Lung (tissue), 12 donors: ENCODE measurements around the gene CEMIP. TPM values are rescaled to one million over a fixed set of nuclear protein-coding genes. Genes with fewer than 3 reads are reported as not detected.

Source experiments
- ATAC-seq: fragments of 200-7000 bp; cut with Tn5 transposase; one replicate; pipeline ENCODE4 v1.9.1; 2020; ENCODE audit warnings: moderate number of reproducible peaks; ENCODE audit not compliant: insufficient read depth, low FRiP score
- DNase-seq, 3 donors: peaks; one replicate each; pipeline ENCODE4 v3.0.0-alpha.2; 2013 to 2017
- H3K27ac ChIP-seq, 2 donors: one replicate each; pipeline ENCODE4 v1.5.1; 2013; ENCODE audit warnings: mild to moderate bottlenecking in 2 of 2, moderate library complexity in 2 of 2, control low read depth in 1 of 2, inconsistent platforms in 1 of 2, low read depth in 1 of 2, low read length in 1 of 2
- H3K27me3 ChIP-seq, 3 donors: one replicate each; pipeline ENCODE4 v1.5.1; 2013; ENCODE audit warnings: low read length in 2 of 3; ENCODE audit not compliant: control insufficient read depth in 3 of 3, insufficient read depth in 3 of 3
- H3K36me3 ChIP-seq, 4 donors: one replicate each; pipeline ENCODE4 v1.5.1; 2013; ENCODE audit warnings: low read length in 4 of 4, mild to moderate bottlenecking in 1 of 4, moderate library complexity in 1 of 4; ENCODE audit not compliant: control insufficient read depth in 4 of 4, insufficient read depth in 4 of 4
- H3K4me1 ChIP-seq, 5 donors: one replicate each; pipeline ENCODE4 v1.5.1; 2013; ENCODE audit warnings: low read length in 5 of 5, mild to moderate bottlenecking in 2 of 5, moderate library complexity in 1 of 5; ENCODE audit not compliant: control insufficient read depth in 5 of 5, insufficient read depth in 5 of 5
- H3K4me3 ChIP-seq: one replicate; pipeline ENCODE4 v1.5.1; 2013; ENCODE audit warnings: mild to moderate bottlenecking, control low read depth, moderate library complexity
- H3K9ac ChIP-seq, 2 donors: one replicate each; pipeline ENCODE4 v1.5.1; 2013; ENCODE audit warnings: low read length in 2 of 2, control low read depth in 1 of 2; ENCODE audit not compliant: insufficient read depth in 1 of 2
- H3K9me3 ChIP-seq, 4 donors: one replicate each; pipeline ENCODE4 v1.5.1; 2013; ENCODE audit warnings: low read length in 3 of 4, mild to moderate bottlenecking in 1 of 4, moderate library complexity in 1 of 4; ENCODE audit not compliant: control insufficient read depth in 4 of 4, insufficient read depth in 3 of 4
- CTCF ChIP-seq: IDR thresholded peaks from 2 replicates; pipeline ENCODE4 v1.5.1; 2012; ENCODE audit warnings: mild to moderate bottlenecking; ENCODE audit errors: control extremely low read depth, extremely low read depth
- WGBS, 2 donors: extraction: QIAGEN DNeasy Blood & Tissue Kit; methylation state at CpG; one replicate each; pipeline ENCODE4 v1.1.7; 2013; 5-methylcytosine and 5-hydroxymethylcytosine counted together
- polyA plus RNA-seq, 2 donors: library from polyadenylated mRNA; stranded (reverse); fragments of 200-250 nt; gene quantifications; one replicate each; pipeline ENCODE4 v1.2.1, GENCODE V29; 2013
- total RNA-seq, 2 donors: library from RNA; depleted of rRNA in 1 of 2; stranded (reverse); fragments of >200 nt in 1 of 2; gene quantifications; one replicate each; pipeline ENCODE4 v1.2.1, GENCODE V29; 2014 to 2021
- donor health status: control.
- donor health status: control.
- donor health status: Bipolar disorder and iron deficiency.
- donor health status: healthy.
- donor health status: DM: yes; HTN: yes; CAD: no.

The CEMIP gene
- total and polyA plus RNA-seq, 4 donors, result 1.9 to 32.0 (median 3.9) TPM

GRCh38 chr15:80991421-80991820 lies 212.3 kb downstream of the CEMIP start:
- Histone ChIP-seq H3K27ac (no peak overlapping the region), H3K36me3 (no peaks in the 10 kb centered on the region), H3K9ac (no peak overlapping the region), H3K4me3 (no peak overlapping the region), H3K9me3 (peaks cover 0 to 2% (median 0%) of the 10 kb centered on the region in 4 donors), H3K4me1 (peaks cover 0 to 17% (median 12%) of the 10 kb centered on the region in 5 donors), H3K27me3 (no peaks in the 10 kb centered on the region)
- no peak for TF ChIP-seq CTCF
- DNase-seq, result peak in 2 of 3 donors; percentile 31 to 55
- 55 to 65% methylated on average over 5 of the region's 5 CpGs for WGBS, 2 donors
- ATAC-seq, result no peak

DNA sequence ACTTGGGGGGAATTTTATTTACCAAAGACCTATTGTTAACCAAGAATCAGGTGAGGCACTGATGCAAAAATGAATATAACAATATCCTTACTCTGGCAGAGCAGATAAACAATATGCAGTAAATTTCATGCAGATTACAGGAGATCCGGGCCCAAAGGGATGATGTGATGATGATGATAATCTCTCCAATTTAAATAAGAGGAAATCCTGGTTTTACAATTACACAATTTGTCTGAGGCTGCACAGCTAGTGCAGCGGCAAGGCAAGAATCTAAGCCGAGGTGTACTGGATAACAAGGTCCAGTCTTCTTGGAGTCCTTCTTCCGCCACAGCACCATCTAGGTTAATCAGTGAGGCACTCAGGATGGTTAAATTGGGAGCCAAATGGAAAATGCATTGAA lies 212.8 kb downstream of the CEMIP start:
- peaks cover 0 to 3% (median 0%) of the 10 kb centered on the region in 4 donors for H3K9me3 ChIP-seq
- no peak for ATAC-seq
- peaks cover 0 to 17% (median 12%) of the 10 kb centered on the region in 5 donors for H3K4me1 ChIP-seq
- no peaks in the 10 kb centered on the region for H3K36me3 ChIP-seq
- H3K27me3 ChIP-seq, result no peaks in the 10 kb centered on the region
- DNase-seq, result no peak
- 41 to 68% methylated on average over 4 of the region's 4 CpGs for WGBS, 2 donors
- H3K27ac ChIP-seq, result no peak overlapping the region
- TF ChIP-seq CTCF, result no peak
- H3K9ac ChIP-seq, result no peak overlapping the region
- no peak overlapping the region for H3K4me3 ChIP-seq

GRCh38 chr15:80992441-80992840 lies 213.3 kb downstream of the CEMIP start:
- no peak overlapping the region for H3K27ac ChIP-seq
- H3K27me3 ChIP-seq, result no peaks in the 10 kb centered on the region
- H3K36me3 ChIP-seq, result no peaks in the 10 kb centered on the region
- peaks cover 0 to 17% (median 12%) of the 10 kb centered on the region in 5 donors for H3K4me1 ChIP-seq
- no peak overlapping the region for H3K4me3 ChIP-seq
- ATAC-seq (no peak), DNase-seq (no peak)
- TF ChIP-seq CTCF, result no peak
- no peak overlapping the region for H3K9ac ChIP-seq
- H3K9me3 ChIP-seq, result peaks cover 0 to 3% (median 0%) of the 10 kb centered on the region in 4 donors
- 91 to 98% methylated on average over 1 of the region's 1 CpG for WGBS, 2 donors

DNA sequence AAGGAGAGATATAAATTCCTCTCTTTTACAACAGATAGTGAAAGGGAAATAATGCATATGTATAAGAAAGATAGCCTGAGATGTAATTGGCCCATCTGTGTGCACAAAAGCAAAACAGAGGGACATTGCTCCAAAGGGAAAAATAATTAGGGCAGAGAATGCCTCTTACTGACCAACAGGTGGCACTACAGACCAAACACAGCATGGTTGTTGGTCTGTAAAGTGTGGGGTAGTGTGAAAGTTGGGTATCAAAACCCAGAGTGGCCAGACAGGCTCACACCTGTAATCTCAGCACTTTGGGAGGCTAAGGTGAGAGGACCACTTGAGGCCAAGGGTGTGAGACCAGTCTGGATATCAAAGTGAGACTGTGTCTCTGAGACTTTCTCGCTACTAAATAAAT lies 217.1 kb downstream of the CEMIP start:
- ATAC-seq (no peak), DNase-seq (no peak)
- Histone ChIP-seq H3K27me3 (no peaks in the 10 kb centered on the region), H3K36me3 (no peaks in the 10 kb centered on the region), H3K27ac (no peak overlapping the region), H3K4me3 (no peak overlapping the region), H3K9ac (no peak overlapping the region), H3K4me1 (peaks cover 0 to 7% (median 2%) of the 10 kb centered on the region in 5 donors), H3K9me3 (peaks cover 0 to 3% (median 0%) of the 10 kb centered on the region in 4 donors)
- no peak for TF ChIP-seq CTCF
- WGBS, 2 donors, result 100% methylated on average over 1 of the region's 1 CpG
